ENCODE measurements around the gene SF3A1.

The SF3A1 gene

DNA sequence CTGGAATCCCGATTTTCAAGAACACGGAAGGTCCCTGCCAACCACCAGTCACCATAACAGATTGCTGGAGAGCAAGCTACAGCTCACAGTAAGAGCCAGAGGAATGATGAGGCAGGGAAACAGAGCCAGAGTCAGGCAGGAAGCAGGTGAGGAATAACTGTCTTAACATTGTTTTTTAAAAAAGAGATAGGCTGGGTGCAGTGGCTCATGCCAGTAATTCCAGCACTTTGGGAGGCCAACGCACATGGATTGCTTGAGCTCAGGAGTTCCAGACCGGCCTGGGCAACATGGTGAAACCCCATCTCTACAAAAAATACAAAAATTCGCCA lies 53.9 kb downstream of the SF3A1 start:
- 92 to 93% methylated on average over 4 of the region's 5 CpGs for WGBS, 2 experiments (ENCODE audit: insufficient coverage in 2 of 2)
- Histone ChIP-seq H3K4me3 (ENCODE audit: extremely low read depth, insufficient read depth, low read length, poor library complexity, severe bottlenecking) (no peak overlapping the region), H3K4me1 (ENCODE audit: control insufficient read depth, insufficient read depth, low read length, poor library complexity, severe bottlenecking) (peaks cover 25% of the 10 kb centered on the region), H3K27ac (ENCODE audit: low read depth, low read length, severe bottlenecking) (no peak overlapping the region), H3K9me3 (ENCODE audit: control insufficient read depth, low read length) (no peaks in the 10 kb centered on the region), H3K36me3 (ENCODE audit: control insufficient read depth, insufficient read depth, low read length) (peaks cover 42% of the 10 kb centered on the region)

DNA sequence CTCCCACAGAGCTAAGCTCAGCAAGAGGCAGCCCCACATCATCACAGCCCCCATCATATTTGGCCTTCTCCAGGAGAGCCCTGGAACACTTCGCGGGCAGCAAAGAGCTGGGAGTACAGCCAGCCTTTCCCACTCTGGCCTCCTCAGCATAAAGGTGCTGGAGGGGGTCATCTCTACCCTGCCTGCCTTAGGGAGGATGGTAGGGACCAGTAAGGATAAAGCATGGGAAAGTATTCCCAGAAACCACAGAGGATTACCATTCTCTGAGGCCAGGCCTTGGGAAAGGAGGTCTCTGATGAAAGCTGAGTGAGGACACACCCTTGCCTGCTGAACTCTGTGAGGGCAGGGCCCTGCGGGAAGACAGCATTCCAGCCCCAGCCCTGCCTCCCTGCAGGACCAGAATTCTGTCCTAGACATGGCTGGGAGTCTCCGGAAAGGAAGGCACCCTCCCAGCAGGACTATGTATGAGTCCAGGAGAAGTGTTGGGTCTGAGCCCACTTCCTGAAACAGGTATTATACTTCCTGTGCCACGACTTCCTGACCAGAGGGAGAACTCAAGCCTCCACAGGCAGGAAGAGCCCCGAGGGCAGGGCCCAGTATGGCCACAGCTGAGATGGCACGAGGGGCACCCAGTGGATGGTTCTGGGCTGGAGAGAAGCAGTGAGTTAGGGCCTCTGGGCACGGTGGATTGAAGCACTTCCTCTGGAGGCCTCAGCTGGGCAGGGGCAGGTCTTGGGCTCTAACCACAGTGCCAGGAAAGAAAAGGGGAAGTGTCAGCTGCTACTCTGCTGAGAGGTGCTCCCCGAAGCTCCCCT lies 54.5 kb downstream of the SF3A1 start:
- Histone ChIP-seq H3K36me3 (ENCODE audit: control insufficient read depth, insufficient read depth, low read length) (peaks cover 43% of the 10 kb centered on the region), H3K9me3 (ENCODE audit: control insufficient read depth, low read length) (no peaks in the 10 kb centered on the region), H3K27ac (ENCODE audit: low read depth, low read length, severe bottlenecking) (peak overlapping the region; percentile 53), H3K4me1 (ENCODE audit: control insufficient read depth, insufficient read depth, low read length, poor library complexity, severe bottlenecking) (peaks cover 25% of the 10 kb centered on the region), H3K4me3 (ENCODE audit: extremely low read depth, insufficient read depth, low read length, poor library complexity, severe bottlenecking) (no peak overlapping the region)
- WGBS, 2 experiments (ENCODE audit: insufficient coverage in 2 of 2), result 87 to 95% methylated on average over 6 of the region's 9 CpGs

DNA sequence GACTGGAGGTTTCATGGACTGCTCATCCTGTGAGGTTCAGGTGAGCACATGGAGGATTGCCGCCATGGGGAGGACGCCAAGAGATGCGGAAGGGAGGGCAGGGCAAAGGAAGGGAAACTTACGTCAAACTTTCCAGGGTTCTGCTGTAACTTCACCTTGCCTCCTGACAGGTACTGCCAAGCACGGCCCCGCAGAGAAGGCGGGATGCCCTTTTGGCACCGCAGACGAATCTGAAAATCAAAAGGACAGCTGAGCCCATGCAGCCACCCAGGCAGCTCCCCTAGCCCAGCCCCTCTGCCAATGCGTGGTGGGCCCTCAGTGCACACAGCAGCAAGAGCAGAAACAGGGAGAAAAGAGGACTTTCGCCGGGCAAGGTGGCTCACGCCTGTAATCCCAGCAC lies 57.4 kb downstream of the SF3A1 start:
- H3K9me3 ChIP-seq (ENCODE audit: control insufficient read depth, low read length), result no peaks in the 10 kb centered on the region
- H3K4me1 ChIP-seq (ENCODE audit: control insufficient read depth, insufficient read depth, low read length, poor library complexity, severe bottlenecking), result peaks cover 13% of the 10 kb centered on the region
- no peak overlapping the region for H3K4me3 ChIP-seq (ENCODE audit: extremely low read depth, insufficient read depth, low read length, poor library complexity, severe bottlenecking)
- 94 to 96% methylated on average over 12 to 13 of the region's 13 CpGs for WGBS, 2 experiments (ENCODE audit: insufficient coverage in 2 of 2)
- peaks cover 65% of the 10 kb centered on the region for H3K36me3 ChIP-seq (ENCODE audit: control insufficient read depth, insufficient read depth, low read length)
- no peak overlapping the region for H3K27ac ChIP-seq (ENCODE audit: low read depth, low read length, severe bottlenecking)

DNA sequence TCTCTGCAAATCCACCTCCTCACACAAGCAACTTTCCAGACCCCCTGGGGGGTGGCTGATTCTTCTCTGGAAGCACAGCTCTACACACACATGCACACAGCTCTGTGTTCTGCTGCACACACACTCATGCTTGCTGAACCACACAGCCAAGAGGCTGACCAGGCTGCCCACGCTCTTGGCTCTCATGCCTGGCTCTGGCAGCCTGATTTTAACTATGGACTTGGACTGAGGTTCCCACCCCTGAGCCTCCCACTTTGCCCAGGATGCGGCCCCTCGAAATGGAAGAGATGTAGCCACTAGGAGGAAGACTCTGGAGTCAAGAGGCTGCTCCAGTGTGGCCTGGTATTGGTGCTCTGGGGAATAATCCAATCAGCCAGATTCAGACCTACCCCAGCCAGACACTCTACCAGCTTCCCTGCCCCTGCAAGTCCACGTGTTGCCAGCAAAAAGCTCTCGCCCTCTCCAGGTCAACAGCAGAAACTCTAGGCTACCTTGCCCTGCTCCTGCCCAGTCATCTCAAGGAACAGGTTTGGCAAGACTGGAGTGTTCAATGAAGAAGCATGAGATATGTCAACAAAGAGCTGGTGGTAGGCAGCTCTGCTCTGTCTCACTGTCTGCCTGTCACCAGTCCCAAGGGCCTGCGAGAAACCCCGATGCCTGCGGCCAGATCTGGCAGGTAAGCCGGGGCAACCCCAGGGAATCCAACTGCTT lies 58.5 kb downstream of the SF3A1 start:
- Histone ChIP-seq H3K36me3 (ENCODE audit: control insufficient read depth, insufficient read depth, low read length) (peaks cover 68% of the 10 kb centered on the region), H3K9me3 (ENCODE audit: control insufficient read depth, low read length) (no peaks in the 10 kb centered on the region), H3K4me3 (ENCODE audit: extremely low read depth, insufficient read depth, low read length, poor library complexity, severe bottlenecking) (no peak overlapping the region), H3K27ac (ENCODE audit: low read depth, low read length, severe bottlenecking) (no peak overlapping the region), H3K4me1 (ENCODE audit: control insufficient read depth, insufficient read depth, low read length, poor library complexity, severe bottlenecking) (peaks cover 13% of the 10 kb centered on the region)
- 86 to 98% methylated on average over 7 of the region's 9 CpGs for WGBS, 2 experiments (ENCODE audit: insufficient coverage in 2 of 2)

DNA sequence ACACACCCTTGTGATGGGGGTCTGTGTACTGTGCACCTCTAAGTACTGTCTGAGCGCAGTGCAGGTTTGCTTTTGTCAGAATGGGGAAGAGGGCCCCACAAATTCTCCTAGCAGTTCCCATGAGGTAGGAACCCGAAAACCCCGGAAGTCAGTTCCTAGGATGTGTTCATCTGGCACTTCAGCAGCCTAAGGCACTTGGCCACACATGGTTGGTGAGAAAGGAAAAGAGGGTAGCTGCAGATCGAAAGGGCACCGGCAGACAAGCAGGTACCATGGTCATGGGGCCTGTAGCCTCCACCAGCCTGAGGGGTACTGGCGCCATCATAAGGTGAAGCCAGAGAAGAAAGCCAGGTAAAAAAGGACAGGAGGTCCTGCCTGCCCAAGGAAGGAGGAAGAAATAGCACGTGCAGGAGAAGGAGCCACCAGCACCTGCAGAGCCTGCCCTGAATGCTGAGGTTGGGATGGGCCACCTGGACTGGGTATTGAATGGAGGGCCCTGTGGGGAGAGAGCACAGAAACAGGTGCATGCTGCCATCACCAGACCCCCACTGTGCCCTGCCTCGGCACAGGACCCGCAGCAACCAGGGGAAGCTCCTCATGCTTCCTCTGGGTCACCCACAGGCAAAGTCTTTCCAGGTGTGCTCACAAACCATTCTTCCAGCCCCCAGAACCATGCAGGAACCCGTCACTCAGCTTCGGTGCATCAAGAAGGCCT lies 59.3 kb downstream of the SF3A1 start:
- WGBS, 2 experiments (ENCODE audit: insufficient coverage in 2 of 2), result 94% methylated on average over 8 to 11 of the region's 11 CpGs
- no peaks in the 10 kb centered on the region for H3K9me3 ChIP-seq (ENCODE audit: control insufficient read depth, low read length)
- H3K36me3 ChIP-seq (ENCODE audit: control insufficient read depth, insufficient read depth, low read length), result peaks cover 74% of the 10 kb centered on the region
- no peak overlapping the region for H3K27ac ChIP-seq (ENCODE audit: low read depth, low read length, severe bottlenecking)
- H3K4me3 ChIP-seq (ENCODE audit: extremely low read depth, insufficient read depth, low read length, poor library complexity, severe bottlenecking), result no peak overlapping the region
- peaks cover 9% of the 10 kb centered on the region for H3K4me1 ChIP-seq (ENCODE audit: control insufficient read depth, insufficient read depth, low read length, poor library complexity, severe bottlenecking)

DNA sequence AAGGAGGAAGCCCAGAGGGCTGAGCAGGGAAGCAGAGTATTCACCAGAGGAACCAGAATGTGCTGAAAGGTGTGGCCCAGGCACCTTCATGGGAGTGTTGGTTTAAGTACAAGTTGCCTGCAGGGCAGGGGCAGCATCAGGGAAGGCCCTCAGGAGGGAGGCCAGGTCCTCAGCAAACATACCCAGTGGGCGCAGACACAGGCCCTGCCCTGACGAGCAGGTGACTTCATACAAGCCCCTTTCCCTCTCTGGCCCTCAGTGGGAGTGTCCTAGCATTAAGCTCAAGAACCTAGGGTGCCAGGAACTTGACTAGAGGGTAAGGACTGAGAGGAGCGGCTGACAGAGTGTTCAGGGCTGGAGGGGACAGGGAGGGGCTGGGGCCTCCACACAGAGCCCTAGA lies 59.9 kb downstream of the SF3A1 start:
- peaks cover 77% of the 10 kb centered on the region for H3K36me3 ChIP-seq (ENCODE audit: control insufficient read depth, insufficient read depth, low read length)
- H3K4me1 ChIP-seq (ENCODE audit: control insufficient read depth, insufficient read depth, low read length, poor library complexity, severe bottlenecking), result peaks cover 3% of the 10 kb centered on the region
- H3K9me3 ChIP-seq (ENCODE audit: control insufficient read depth, low read length), result no peaks in the 10 kb centered on the region
- no peak overlapping the region for H3K4me3 ChIP-seq (ENCODE audit: extremely low read depth, insufficient read depth, low read length, poor library complexity, severe bottlenecking)
- WGBS, 2 experiments (ENCODE audit: insufficient coverage in 2 of 2), result 80 to 100% methylated on average over 2 of the region's 3 CpGs
- no peak overlapping the region for H3K27ac ChIP-seq (ENCODE audit: low read depth, low read length, severe bottlenecking)

DNA sequence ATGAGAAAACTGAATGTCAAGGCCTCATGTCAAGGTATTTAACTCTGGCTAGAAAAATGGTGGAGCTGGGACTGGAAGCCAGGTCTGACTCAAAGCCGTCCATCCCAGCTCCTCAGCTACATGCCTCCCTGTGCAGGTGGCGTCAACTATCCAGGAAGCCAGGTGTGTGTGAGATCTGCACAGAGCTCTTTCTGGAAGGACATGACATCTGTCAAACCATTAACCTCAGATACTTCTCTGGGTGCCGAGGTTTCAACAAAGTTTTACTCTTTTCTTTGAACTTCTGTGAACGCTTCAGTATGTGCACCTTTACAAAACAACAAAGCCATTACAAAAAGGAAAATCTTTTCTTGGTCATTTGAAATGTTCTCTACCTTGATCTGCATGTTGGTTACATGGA lies 60.4 kb downstream of the SF3A1 start:
- Histone ChIP-seq H3K4me1 (ENCODE audit: control insufficient read depth, insufficient read depth, low read length, poor library complexity, severe bottlenecking) (peaks cover 3% of the 10 kb centered on the region), H3K4me3 (ENCODE audit: extremely low read depth, insufficient read depth, low read length, poor library complexity, severe bottlenecking) (no peak overlapping the region), H3K36me3 (ENCODE audit: control insufficient read depth, insufficient read depth, low read length) (peaks cover 78% of the 10 kb centered on the region), H3K27ac (ENCODE audit: low read depth, low read length, severe bottlenecking) (no peak overlapping the region), H3K9me3 (ENCODE audit: control insufficient read depth, low read length) (no peaks in the 10 kb centered on the region)
- WGBS, 2 experiments (ENCODE audit: insufficient coverage in 2 of 2), result 95 to 96% methylated on average over 4 of the region's 4 CpGs

DNA sequence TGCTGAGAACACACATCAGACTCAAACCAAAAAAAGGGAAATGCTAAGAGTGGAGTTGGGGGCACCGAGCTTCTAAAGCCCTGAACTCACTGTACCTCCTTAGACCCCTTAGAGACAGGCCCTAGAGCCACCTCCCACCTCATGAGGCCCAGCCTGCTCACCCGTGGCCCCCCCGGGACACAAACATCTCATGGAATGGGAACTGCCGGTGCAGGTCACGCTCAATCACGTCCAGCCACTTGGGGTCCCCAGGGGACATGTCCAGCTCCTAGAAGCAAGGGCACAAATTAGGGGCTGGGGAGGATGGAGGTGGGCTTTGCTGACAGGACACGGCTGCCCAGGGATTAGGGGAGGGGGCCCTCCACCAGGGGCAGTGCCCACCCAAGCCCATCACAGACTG lies 61.1 kb downstream of the SF3A1 start:
- peaks cover 70% of the 10 kb centered on the region for H3K36me3 ChIP-seq (ENCODE audit: control insufficient read depth, insufficient read depth, low read length)
- H3K27ac ChIP-seq (ENCODE audit: low read depth, low read length, severe bottlenecking), result no peak overlapping the region
- peaks cover 11% of the 10 kb centered on the region for H3K4me1 ChIP-seq (ENCODE audit: control insufficient read depth, insufficient read depth, low read length, poor library complexity, severe bottlenecking)
- no peaks in the 10 kb centered on the region for H3K9me3 ChIP-seq (ENCODE audit: control insufficient read depth, low read length)
- no peak overlapping the region for H3K4me3 ChIP-seq (ENCODE audit: extremely low read depth, insufficient read depth, low read length, poor library complexity, severe bottlenecking)
- WGBS, 2 experiments (ENCODE audit: insufficient coverage in 2 of 2), result 89 to 97% methylated on average over 5 to 6 of the region's 7 CpGs

DNA sequence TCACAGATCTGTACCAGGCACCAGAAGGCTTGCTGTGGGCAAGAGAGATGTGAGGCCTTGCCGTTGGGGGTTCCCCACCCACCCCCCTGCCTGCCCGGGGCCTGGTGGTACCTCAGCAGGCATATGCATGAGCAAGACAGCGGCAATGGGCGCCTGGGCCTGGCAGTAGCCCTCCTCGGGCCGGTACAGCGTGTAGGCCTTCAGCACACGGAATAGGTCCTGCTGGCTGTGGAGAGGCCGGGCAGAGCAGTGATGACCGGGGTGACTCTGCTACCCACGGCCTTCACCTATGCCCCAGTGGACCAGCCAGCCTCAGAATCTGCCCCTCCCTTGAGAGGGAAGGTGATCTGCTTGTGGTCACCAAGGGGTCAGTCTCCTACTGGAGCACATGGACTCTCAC lies 61.9 kb downstream of the SF3A1 start:
- WGBS, 2 experiments (ENCODE audit: insufficient coverage in 2 of 2), result 94 to 96% methylated on average over 7 to 8 of the region's 11 CpGs
- Histone ChIP-seq H3K27ac (ENCODE audit: low read depth, low read length, severe bottlenecking) (no peak overlapping the region), H3K9me3 (ENCODE audit: control insufficient read depth, low read length) (no peaks in the 10 kb centered on the region), H3K36me3 (ENCODE audit: control insufficient read depth, insufficient read depth, low read length) (peaks cover 64% of the 10 kb centered on the region), H3K4me1 (ENCODE audit: control insufficient read depth, insufficient read depth, low read length, poor library complexity, severe bottlenecking) (peaks cover 18% of the 10 kb centered on the region), H3K4me3 (ENCODE audit: extremely low read depth, insufficient read depth, low read length, poor library complexity, severe bottlenecking) (no peak overlapping the region)

DNA sequence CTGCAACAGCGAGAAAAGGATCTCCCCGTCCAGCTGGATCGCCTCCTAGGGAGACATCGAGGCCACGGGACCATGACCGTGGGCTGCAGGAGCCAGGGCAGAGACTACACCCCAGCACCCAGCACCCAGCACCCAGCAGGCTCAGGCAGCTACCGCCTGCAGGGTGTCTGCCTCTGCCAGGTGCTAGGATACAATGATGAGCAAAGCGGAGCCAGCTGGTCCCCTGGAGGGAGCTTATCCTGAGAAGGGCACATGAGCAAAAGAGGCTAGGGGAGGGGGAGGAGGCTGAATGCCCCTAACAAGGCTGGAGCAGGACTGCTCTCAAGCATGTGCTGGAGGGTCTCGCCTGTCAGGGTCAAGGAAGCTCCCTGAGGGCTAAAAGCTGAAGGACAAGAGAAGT lies 62.6 kb downstream of the SF3A1 start:
- 89 to 90% methylated on average over 9 of the region's 9 CpGs for WGBS, 2 experiments (ENCODE audit: insufficient coverage in 2 of 2)
- no peak overlapping the region for H3K27ac ChIP-seq (ENCODE audit: low read depth, low read length, severe bottlenecking)
- no peaks in the 10 kb centered on the region for H3K9me3 ChIP-seq (ENCODE audit: control insufficient read depth, low read length)
- H3K4me3 ChIP-seq (ENCODE audit: extremely low read depth, insufficient read depth, low read length, poor library complexity, severe bottlenecking), result no peak overlapping the region
- peaks cover 19% of the 10 kb centered on the region for H3K4me1 ChIP-seq (ENCODE audit: control insufficient read depth, insufficient read depth, low read length, poor library complexity, severe bottlenecking)
- peaks cover 56% of the 10 kb centered on the region for H3K36me3 ChIP-seq (ENCODE audit: control insufficient read depth, insufficient read depth, low read length)
